SK-N-SH treated with all-trans-retinoic acid at 6 μM for 48 hours (cell line): Measurements from ENCODE around the gene ADM5.

Experiments
- ATAC-seq: fragments of 200-7000 bp; cut with Tn5 transposase; 3 replicates; pipeline ENCODE4 v1.9.1; 2020; ENCODE audit warnings: mild to moderate bottlenecking, moderate library complexity
- BACH2 ChIP-seq: fragments of 250-450 bp; sonication (Bioruptor Pico); IDR thresholded peaks from 2 replicates; pipeline ENCODE4 v1.9.0; 2021; ENCODE audit warnings: mild to moderate bottlenecking, borderline replicate concordance
- CREB5 ChIP-seq: fragments of 250-450 bp; sonication (Bioruptor Pico); IDR thresholded peaks from 2 replicates; pipeline ENCODE4 v1.5.1; 2020; ENCODE audit warnings: low read depth, mild to moderate bottlenecking, moderate library complexity
- CSDC2 ChIP-seq: fragments of 250-450 bp; sonication (Bioruptor Pico); IDR thresholded peaks from 2 replicates; pipeline ENCODE4 v1.5.0; 2020; ENCODE audit warnings: mild to moderate bottlenecking, moderate library complexity
- ESRRG ChIP-seq: fragments of 250-450 bp; sonication (Bioruptor Pico); IDR thresholded peaks from 2 replicates; pipeline ENCODE4 v1.6.1; 2021; ENCODE audit warnings: mild to moderate bottlenecking
- GLIS3 ChIP-seq: fragments of 250-450 bp; sonication (Bioruptor Pico); IDR thresholded peaks from 2 replicates; pipeline ENCODE4 v1.5.0; 2020; ENCODE audit warnings: mild to moderate bottlenecking, moderate library complexity
- ISL1 ChIP-seq: fragments of 250-450 bp; sonication (Bioruptor Pico); IDR thresholded peaks from 2 replicates; pipeline ENCODE4 v2.1.2; 2022; ENCODE audit warnings: mild to moderate bottlenecking, moderate library complexity
- OSR1 ChIP-seq: fragments of 250-450 bp; sonication (Bioruptor Pico); IDR thresholded peaks from 2 replicates; pipeline ENCODE4 v1.8.0; 2022; ENCODE audit warnings: moderate library complexity, mild to moderate bottlenecking, inconsistent platforms
- PATZ1 ChIP-seq: fragments of 250-450 bp; sonication (Bioruptor Pico); IDR thresholded peaks from 2 replicates; pipeline ENCODE4 v1.8.0; 2020; ENCODE audit warnings: mild to moderate bottlenecking, moderate library complexity, borderline replicate concordance
- POU6F1 ChIP-seq: fragments of 250-450 bp; sonication (Bioruptor Pico); IDR thresholded peaks from 2 replicates; pipeline ENCODE4 v1.8.0; 2021; ENCODE audit warnings: low read depth, mild to moderate bottlenecking, moderate library complexity, borderline replicate concordance
- PPARA ChIP-seq: fragments of 250-450 bp; sonication (Bioruptor Pico); IDR thresholded peaks from 2 replicates; pipeline ENCODE4 v1.5.0; 2020; ENCODE audit warnings: mild to moderate bottlenecking, borderline replicate concordance
- RARB ChIP-seq: fragments of 250-450 bp; sonication (Bioruptor Pico); IDR thresholded peaks from 2 replicates; pipeline ENCODE4 v1.8.0; 2021; ENCODE audit warnings: mild to moderate bottlenecking, moderate library complexity
- SNAI2 ChIP-seq: fragments of 250-450 bp; sonication (Bioruptor Pico); IDR thresholded peaks from 2 replicates; pipeline ENCODE4 v1.5.0; 2020; ENCODE audit warnings: mild to moderate bottlenecking, moderate library complexity
- TOX ChIP-seq: fragments of 250-450 bp; sonication (Bioruptor Pico); IDR thresholded peaks from 2 replicates; pipeline ENCODE4 v1.8.0; 2021; ENCODE audit warnings: mild to moderate bottlenecking, moderate library complexity, borderline replicate concordance
- ZC3H10 ChIP-seq: fragments of 250-450 bp; sonication (Bioruptor Pico); IDR thresholded peaks from 2 replicates; pipeline ENCODE4 v1.5.1; 2021; ENCODE audit warnings: mild to moderate bottlenecking, moderate library complexity
- ZFP30 ChIP-seq: fragments of 450-650 bp; formaldehyde crosslinking; IDR thresholded peaks from 2 replicates; pipeline ENCODE4 v1.5.0; 2022; ENCODE audit warnings: mild to moderate bottlenecking, moderate library complexity
- ZNF8 ChIP-seq: fragments of 450-650 bp; formaldehyde crosslinking; IDR thresholded peaks from 2 replicates; pipeline ENCODE4 v1.5.0; 2020; ENCODE audit warnings: mild to moderate bottlenecking, moderate library complexity
- TF ChIP-seq, protein P1 (sequence below): fragments of 250-450 bp; sonication (Bioruptor Pico); IDR thresholded peaks from 2 replicates; pipeline ENCODE4 v1.5.0; 2020; ENCODE audit warnings: mild to moderate bottlenecking, moderate library complexity
- TF ChIP-seq, protein P2 (sequence below): fragments of 250-450 bp; sonication (Bioruptor Pico); IDR thresholded peaks from 2 replicates; pipeline ENCODE4 v1.5.1; 2021; ENCODE audit warnings: mild to moderate bottlenecking, moderate library complexity

Gene ADM5

DNA sequence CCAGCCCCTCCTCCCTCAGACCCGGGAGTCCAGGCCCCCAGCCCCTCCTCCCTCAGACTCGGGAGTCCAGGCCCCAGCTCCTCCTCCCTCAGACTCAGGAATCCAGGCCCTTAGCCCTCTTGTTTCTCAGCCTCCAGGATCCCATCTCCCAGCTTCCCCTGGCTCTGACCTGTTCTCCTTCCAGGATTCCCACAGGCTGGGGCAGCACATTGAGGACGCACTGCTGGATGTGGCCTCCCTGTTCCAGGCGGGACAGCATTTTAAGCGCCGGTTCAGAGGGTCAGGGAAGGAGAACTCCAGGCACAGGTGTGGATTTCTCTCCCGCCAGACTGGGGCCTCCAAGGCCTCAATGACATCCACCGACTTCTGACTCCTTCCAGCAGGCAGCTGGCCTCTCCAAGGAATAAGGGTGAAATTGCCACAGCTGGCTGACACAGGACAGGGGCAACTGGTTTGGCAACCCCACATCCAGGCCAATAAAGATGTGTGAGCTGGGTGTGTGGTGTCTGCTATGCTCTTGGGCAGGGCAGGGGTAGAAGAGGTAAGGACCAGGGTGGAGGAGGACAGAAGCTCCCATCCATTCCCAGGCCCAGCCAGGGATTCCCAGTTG lies 23.9 kb downstream of the ADM5 start:
- ATAC-seq = no peak
- TF ChIP-seq, protein P1, sequence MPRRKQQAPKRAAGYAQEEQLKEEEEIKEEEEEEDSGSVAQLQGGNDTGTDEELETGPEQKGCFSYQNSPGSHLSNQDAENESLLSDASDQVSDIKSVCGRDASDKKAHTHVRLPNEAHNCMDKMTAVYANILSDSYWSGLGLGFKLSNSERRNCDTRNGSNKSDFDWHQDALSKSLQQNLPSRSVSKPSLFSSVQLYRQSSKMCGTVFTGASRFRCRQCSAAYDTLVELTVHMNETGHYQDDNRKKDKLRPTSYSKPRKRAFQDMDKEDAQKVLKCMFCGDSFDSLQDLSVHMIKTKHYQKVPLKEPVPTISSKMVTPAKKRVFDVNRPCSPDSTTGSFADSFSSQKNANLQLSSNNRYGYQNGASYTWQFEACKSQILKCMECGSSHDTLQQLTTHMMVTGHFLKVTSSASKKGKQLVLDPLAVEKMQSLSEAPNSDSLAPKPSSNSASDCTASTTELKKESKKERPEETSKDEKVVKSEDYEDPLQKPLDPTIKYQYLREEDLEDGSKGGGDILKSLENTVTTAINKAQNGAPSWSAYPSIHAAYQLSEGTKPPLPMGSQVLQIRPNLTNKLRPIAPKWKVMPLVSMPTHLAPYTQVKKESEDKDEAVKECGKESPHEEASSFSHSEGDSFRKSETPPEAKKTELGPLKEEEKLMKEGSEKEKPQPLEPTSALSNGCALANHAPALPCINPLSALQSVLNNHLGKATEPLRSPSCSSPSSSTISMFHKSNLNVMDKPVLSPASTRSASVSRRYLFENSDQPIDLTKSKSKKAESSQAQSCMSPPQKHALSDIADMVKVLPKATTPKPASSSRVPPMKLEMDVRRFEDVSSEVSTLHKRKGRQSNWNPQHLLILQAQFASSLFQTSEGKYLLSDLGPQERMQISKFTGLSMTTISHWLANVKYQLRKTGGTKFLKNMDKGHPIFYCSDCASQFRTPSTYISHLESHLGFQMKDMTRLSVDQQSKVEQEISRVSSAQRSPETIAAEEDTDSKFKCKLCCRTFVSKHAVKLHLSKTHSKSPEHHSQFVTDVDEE = no peak
- TF ChIP-seq POU6F1 (CRISPR knock-in tag) (no peak), ZFP30 (no peak), OSR1 (no peak), RARB (CRISPR knock-in tag) (no peak), ISL1 (CRISPR knock-in tag) (no peak), PATZ1 (CRISPR knock-in tag) (no peak), CREB5 (no peak), ESRRG (CRISPR knock-in tag) (no peak), BACH2 (CRISPR knock-in tag) (no peak), PPARA (no peak), GLIS3 (CRISPR knock-in tag) (no peak), CSDC2 (CRISPR knock-in tag) (no peak), SNAI2 (CRISPR knock-in tag) (no peak), ZC3H10 (CRISPR knock-in tag) (no peak), TOX (CRISPR knock-in tag) (no peak)
- TF ChIP-seq, protein P2, sequence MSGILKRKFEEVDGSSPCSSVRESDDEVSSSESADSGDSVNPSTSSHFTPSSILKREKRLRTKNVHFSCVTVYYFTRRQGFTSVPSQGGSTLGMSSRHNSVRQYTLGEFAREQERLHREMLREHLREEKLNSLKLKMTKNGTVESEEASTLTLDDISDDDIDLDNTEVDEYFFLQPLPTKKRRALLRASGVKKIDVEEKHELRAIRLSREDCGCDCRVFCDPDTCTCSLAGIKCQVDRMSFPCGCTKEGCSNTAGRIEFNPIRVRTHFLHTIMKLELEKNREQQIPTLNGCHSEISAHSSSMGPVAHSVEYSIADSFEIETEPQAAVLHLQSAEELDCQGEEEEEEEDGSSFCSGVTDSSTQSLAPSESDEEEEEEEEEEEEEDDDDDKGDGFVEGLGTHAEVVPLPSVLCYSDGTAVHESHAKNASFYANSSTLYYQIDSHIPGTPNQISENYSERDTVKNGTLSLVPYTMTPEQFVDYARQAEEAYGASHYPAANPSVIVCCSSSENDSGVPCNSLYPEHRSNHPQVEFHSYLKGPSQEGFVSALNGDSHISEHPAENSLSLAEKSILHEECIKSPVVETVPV = no peak

GRCh38 chr19:49716154-49716553 lies 26.8 kb downstream of the ADM5 start:
- no peak for ATAC-seq
- no peak for TF ChIP-seq BACH2 (CRISPR knock-in tag)
- TF ChIP-seq SNAI2 (CRISPR knock-in tag) = no peak

- TF ChIP-seq ZNF8 (no peak), ZC3H10 (CRISPR knock-in tag) (no peak), CREB5 (no peak), ISL1 (CRISPR knock-in tag) (no peak), PATZ1 (CRISPR knock-in tag) (no peak), SNAI2 (CRISPR knock-in tag) (no peak)
- no peak for ATAC-seq
Measured at GRCh38 chr19:49718511-49718910, 29.1 kb downstream of the ADM5 start.
